GM19324 (cell line): ENCODE results near the gene OSBPL3.
A peak's percentile ranks its signal among the peaks of the same experiment; 100 is the strongest.

ENCODE experiments used
- ATAC-seq: cut with Tn5 transposase; IDR thresholded peaks from one replicate; pipeline ENCODE4 v1.9.1; 2021; ENCODE audit warnings: mild to moderate bottlenecking, moderate library complexity; ENCODE audit not compliant: unreplicated experiment, low FRiP score

Gene OSBPL3

DNA sequence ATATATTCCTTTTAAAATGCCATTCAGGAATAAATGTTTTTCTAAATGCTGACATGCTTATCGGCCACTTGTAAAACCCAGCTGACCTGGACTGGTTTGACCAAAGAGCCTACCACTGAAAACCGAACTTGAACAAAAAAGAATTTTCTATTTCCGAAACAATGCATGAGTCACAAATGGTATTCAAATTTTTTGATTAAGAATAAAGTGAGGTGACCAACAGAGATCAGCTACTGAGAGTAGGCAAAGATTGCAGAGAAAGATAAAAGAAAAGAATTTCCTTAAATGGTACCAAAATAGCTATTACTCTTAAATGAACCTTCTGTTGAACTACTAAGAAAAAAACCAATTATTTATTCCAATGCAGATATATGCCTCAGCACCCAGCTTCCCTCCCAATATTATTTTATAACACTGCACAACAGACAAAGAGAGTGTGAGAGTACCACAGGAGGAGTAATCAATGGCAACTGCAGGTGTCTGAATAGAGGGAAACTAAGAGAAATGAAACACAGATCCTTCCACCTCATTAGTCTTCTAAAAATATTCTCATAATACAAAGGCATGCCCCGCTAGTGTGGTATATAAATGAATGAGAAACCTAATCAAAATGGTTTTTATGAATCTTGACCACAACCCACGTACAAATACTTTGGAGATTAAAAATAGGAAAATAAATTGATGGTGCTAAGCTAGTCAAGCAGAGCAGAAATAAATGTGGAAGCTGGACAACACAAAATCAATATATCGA, 20.1 kb downstream of the OSBPL3 start:
- ATAC-seq = no peak

DNA sequence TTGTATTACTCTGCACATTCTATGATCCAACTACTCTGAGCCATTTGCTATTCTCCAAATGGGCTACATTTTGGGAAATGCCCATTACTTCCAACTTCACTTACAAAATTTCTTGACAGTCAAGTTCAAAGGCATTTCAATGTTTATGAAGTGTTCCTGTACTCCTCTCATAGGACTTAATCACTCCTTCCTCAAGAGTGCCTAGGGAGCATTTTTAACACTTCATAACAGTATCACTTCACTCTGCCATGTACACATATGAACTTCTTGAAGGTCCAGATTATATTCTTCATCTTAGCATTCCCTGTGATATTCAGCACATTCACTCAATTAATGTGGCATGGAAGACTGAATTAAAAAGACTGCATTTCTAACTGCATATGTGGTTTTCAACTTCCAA, 21.6 kb downstream of the OSBPL3 start:
- no peak for ATAC-seq

DNA sequence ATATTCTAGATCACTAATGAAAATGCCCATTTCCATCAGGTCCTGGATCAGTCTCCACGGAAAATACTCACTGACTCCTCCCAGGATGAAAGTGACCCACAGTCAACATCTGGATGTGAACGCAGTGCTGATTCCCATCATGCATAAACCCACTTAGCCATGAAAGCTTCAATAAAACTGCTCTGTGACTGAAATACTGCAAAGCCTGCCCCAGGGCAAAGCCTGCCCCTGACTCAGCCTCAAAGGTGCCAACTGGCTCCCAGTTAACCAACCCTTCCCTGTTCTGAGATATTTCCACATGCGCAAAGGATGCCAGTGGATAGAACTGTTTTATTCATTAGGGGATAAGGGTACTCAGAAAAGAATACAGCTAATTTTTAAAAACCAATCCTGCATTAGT, 24.0 kb downstream of the OSBPL3 start:
- no peak for ATAC-seq

DNA sequence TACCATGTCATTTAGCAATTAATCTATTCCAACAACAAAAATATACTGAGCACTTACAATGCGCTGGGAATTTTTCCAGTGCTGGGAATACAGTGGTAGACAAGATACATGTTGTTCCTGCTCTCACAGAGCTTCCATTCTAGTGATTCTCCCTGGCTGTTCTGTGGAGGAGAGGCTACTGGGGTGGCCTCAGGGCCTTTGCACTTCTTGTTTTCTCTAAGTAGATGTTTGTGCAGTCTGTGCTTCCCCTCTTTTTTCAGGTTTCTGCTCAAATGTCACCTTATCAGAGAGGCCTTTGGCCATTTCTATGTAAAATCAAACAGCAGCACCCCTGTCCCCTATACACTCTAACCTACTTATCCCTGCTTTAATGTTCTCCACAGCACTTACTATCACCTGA, 24.7 kb downstream of the OSBPL3 start:
- no peak for ATAC-seq

DNA sequence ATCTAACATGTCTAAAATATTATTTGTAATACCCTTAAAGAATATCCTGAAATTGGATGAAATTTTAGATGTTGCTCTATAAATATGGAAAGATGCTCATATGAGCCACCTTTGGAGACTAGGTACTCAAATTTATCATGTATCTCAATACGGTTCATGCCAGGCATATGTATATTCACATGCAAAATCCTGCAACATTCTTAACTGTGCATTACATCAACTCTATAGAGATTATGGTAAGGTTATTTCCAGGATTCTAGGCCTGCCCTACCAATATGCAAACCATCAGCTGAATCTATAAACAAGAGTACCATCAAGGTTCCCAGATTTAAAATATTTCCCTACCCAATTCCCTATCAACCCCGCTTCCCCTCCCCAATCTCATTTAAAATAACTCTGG, 27.5 kb downstream of the OSBPL3 start:
- ATAC-seq = no peak

DNA sequence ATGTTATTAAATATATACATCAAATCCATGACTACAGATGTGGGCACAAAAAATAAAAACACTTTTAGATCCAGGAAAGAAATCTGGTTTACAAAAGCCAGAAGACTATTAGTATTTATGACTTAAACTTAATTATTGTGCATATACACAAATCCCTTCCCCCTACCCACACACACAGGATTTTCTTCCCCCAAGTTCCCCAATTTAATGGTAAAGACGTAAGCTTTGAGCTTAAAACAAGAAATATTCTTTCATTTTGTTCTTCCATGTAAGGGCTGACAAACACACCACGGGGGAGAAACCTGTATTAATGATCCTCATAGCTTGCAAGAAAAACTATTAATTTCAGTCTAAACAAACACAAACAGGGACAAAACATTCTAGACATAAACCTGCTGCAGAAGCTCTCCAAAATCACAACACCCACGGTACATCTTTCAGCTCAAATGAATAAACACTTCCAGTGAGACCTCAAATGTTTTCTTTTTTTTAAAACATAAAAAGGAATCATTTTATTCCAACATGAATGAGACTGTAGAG, 28.5 kb downstream of the OSBPL3 start:
- ATAC-seq = no peak

DNA sequence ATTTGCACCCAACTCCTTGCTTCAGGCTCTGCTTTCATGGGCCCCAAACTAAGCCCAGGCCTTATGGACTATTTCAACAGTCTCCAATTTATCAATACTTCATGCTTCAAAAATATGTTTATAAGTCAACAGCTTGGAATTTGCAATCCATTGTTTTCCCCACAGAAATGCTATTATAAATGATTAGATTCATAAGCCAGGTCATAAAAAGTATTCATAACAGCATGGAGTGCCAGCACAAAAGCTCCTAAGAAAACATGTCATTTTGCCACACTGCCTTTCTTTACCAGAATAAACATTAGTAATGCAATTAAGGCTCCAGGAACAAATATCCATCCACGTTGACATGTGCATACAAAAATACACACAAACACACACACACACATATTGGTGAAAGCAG, 30.1 kb downstream of the OSBPL3 start:
- no peak for ATAC-seq

DNA sequence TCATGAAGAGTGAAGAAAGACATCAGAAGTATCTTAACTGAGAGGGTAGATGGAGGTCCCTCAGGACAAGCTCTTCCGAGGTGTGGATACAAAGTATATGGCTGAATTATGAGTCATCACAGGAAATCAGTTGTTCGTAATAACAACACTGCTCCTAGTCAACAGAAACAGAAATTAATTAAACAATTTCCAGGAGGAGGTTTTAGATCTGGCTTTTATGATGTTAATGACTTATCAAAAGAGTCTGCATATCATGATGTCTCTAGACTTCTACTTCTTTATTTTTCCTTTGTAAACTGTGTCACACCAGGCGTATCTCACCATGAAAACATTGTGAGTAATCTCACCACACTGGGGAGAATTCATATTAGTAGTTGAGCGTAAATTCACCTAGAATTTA, 31.2 kb downstream of the OSBPL3 start:
- ATAC-seq = no peak

DNA sequence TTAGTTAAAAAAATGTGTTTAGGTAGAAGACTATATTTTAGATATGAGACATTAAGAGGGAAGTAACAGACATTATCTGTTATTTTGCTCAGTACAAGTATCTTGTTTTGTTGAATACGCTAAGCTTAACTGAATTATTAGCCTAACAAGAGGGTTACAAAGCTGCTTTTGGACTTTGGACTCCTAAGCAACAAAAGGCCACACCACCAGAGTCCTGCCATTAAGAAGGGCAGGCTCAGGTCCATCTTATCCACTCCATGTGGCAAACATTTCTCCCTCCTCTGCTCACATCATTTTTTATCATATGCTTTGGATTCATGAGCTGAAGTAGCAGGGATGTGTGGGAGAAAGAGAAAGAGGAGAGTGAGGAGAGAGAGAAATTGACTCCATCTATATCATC, 33.5 kb downstream of the OSBPL3 start:
- no peak for ATAC-seq

DNA sequence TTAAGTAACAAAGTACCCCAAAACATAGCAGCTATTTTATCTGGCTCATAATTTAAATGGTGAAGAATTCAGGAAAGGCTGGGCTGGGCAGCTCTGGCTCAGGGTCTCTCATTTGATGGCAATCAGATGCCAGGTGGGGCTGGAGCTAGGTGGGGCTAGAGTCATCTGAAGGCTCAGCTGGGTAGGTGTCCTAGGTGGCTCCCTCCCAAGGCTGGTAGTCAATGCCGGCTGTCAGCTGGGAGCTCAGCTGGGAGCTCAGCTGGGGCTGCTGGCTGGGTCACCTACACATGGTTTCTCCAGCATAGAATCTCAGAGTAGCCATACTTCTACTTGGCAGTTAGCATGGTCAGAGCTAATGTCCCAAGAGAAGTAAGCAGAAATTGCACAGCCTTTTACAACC, 34.1 kb downstream of the OSBPL3 start:
- ATAC-seq = no peak

DNA sequence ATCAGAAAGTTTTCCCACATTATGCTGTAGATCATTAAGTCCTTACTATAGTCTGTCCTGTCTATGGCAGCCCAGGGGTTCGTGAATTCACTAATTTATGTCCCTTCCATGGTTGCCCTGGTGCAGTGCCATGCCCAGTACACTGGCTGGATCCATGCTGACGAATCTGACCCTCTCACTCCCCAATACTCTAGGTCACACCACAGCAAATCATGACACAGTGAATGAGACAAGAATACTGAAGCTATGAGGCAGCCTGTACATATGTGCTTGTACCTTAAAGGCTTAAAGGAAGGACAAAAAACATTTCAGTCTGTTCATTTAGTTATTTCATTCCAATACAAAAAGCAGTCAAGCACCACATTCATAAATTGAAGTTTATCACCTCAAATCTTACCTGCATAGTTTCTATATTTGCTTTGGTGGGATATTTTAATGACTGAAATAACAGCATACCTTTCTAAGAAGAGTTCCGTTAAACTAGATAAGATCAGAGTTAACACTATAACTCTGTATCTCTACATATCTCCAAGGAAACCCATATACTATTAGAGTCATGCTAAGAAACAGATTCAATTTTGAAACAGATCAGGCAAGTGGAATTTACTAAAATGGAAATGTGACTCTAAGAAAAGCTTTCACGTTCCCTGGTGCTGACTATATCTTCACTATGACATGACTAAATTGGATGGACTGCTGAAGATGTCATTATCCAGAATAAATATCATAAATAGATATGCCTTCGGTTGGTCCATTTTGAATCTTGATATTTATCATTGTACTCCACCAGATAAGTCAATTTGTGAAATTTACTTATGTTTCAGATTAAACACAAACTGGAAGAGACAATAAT, 36.7 kb downstream of the OSBPL3 start:
- ATAC-seq = no peak

DNA sequence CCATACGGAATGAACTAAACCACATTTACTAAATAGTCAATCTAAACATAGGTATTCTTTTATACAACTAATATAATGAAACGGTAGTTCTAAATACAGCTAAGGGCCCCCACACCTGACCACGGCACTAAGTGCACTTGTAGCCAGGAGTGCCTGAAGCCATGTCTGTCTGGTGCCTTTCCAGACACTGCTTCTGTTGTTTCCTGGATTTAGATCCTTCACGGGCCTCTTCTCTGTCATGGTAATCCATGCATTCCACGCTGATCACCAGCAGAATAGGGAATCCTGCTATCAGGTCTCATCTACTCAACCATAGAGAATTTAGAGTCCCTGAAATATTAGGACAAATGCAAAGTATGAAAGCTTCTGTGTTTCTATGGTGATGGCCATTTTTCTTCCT, 37.8 kb downstream of the OSBPL3 start:
- no peak for ATAC-seq

DNA sequence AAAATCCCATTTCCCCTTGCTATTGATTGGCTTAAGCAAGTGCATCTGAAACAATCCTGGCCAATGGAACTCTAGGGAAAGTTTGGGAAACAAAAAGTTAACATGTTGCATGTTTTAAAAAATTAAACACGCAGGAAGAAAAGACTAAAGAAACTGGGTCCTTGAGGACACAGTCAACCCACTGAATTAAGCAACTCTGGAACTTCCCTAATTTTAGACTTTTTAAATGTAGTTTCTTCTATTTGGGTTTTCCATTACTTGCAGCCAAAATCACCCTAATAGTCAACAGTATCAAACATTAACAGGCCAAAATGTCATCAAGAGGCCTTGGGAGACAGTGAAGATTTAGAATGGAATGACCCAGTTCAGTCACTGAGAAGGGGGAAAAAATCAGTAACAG, 40.6 kb downstream of the OSBPL3 start:
- no peak for ATAC-seq

DNA sequence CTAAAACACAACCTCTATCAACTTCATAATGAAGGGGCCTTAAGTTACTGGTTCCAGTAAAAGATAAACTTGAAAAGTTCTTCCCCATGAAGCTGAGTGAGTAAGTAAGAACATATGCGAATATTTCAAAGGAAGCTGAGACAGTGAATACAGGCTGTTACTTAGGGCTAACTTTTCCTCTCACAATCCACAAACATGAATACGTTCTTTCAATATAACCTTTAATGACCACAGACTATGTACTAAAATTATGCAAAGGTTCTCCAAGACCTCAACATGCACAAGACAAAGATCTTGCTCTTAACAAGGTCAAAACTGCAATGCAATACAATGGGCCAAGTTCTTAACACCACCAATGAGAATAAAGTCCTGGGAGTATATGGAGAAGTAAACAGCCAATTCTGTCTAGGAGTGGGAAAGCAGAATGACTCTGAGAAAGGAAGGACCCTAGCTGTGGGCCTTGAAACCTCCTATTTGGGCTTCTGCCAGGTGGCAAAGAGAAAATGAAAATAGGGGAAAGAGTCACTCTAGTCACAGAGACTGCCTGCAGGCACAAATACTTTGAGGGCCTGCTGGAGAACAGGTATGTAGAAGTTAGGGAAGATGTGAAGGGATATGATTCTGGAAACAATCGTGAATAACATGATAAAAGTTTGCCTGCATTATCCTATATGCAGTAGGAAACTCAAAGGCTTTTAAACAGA, 43.7 kb downstream of the OSBPL3 start:
- peak; percentile 58 for ATAC-seq

DNA sequence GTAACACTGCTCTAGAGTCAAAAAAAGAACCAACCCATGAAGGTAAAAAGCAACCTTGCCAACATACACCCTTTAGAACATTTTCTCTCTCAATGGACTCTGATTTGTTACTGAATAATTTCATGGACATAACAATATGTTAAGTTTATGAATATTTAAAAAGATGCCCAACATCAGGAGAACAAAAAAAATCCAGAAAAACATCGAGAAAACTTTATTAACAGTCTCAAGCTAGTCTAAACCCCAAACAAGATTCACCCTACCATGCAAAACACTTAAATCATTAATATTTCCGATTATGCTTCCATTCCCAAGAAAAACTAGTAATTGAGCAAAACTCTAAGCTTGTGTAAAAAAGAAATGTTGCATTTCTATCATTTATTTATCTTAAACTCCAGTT, 46.7 kb downstream of the OSBPL3 start:
- no peak for ATAC-seq

DNA sequence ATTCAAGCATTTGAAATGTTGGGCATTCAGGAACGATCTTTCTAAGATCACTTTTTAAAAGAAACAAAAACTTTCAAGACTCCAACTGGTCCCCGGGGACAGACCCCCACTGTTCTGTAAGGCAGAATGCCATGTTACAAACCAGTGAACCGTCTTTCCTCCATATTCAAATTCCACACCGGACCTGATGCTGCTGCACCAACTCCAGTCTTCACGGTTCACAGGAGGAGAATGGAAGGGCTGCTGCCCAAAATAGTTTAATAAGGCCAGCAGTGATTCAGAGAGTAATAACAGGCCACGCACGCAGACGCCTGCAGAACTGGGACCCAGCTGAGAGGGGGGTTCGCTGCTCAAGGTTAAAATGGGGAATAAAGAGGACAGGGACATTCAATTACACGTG, 47.2 kb downstream of the OSBPL3 start:
- ATAC-seq = no peak

DNA sequence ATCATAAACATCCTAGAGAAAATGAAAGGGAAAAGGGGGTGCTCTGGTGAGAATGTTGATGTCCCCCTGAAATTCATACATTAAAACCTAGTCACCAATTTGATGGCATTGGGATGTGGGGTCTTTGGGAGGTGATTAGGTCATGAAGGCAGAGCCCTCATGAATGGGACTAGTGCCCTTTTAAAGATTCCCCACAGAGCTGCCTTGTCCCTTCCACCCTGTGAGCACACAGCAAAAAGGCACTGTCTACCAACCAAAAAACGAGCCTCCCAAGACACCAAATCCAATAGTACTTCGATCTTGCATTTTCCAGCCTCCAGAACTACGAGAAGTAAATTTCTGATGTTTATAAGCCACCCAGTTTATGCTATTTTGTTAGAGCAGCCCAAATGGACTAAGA, 47.6 kb downstream of the OSBPL3 start:
- no peak for ATAC-seq

DNA sequence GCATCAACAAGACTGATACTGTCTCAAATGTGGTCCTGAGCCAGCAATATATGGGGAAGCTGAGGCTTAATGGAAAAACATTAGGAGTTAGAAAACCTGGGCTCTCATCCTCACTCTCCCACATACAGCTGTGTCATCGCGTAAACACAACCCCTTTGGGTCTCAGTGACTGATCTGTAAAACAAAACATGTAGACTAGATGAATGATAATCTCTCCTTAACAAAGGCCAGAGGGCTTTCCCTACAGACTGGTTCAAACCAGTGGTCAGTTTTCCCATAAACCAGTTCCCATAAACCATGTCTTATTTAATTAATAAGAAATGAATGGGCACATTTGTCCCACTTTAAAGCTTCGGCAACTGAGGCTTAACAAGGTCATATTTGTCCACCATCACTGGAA, 48.1 kb downstream of the OSBPL3 start:
- no peak for ATAC-seq

DNA sequence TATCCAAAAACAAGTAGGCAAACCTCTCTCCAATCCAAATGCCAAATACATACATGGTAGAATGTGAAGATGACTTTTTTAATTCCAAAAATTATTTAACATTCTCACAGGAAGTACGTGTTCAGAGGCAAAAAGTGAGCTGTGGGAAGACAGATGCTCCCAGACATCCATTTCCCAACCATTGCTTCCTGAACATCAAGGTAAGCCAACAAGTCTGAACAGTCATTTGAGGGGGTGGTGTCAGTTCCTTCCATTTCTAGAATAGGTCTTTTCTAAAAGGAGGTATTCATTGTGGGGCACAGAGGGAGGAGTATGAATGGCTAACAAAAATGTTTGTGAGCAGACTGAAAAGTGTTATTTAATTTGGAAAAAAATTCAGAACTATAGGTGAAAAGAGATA, 49.1 kb downstream of the OSBPL3 start:
- no peak for ATAC-seq

DNA sequence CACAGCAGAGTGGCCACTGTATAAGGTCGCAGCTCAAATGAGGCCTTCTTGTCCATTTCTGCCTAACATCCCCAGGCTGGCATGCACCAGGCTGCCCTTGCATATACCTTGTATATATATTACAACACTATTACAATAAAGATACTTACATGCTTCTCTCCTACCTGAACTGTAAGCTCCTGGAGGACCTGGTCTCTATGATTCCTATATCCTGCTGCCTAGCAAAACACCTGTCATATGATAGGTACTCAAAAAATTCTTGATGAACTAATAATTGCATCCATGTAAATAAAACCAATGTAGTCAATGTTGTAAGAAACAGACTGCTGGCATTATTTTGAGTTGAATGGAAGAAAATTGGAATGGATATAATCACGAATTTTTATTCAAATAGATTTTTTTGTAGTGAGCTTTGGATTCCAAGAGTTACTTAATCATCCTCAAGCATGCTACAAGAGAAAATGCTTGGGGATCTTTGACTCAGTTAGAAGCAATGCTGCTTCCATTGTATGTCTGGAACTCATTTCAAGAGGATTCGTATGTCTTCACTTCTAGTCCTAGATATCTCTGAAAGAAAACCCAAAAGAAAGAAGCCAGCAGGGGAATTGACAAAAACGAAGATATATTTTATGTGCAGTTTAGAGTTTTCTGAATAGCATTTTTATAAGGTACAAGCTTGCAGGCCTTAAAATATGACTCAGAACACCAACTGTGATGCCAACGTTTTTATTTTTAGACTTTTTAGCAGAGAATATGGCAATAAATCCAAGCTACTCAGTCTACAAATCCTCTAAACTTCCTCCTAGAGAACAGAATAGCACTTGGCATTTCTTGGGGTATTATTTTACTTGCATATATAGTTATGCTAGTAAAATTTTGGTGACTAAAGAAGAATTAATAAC, 53.1 kb downstream of the OSBPL3 start:
- no peak for ATAC-seq
